ENCODE data around the gene SLC2A9.

DNA sequence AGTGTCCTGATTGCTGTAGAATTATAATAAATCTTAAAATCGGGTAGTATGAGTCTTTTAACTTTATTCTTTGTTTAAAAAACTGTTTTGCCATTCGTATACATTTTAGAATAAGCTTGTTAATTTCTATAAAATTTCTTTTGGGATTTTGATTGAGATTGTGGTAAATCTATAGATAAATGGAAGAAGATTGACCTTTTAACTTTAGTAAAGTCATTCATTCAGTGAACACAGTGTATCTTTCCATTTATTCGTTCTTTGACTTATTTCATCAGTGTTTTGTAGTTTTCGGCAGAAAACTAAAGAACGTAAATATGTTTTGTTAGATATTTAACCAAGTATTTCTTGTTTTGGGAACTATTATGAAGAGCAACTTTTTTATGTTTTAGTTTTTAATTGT, 201.0 kb downstream of the SLC2A9 start:
- no peak for TF ChIP-seq FOXM1 (IDR thresholded peaks at IDR 0.05; ENCODE audit: borderline replicate concordance)
- TF ChIP-seq NFRKB (IDR thresholded peaks at IDR 0.05): no peak
- TF ChIP-seq SP1 (IDR thresholded peaks at IDR 0.05): no peak
- no peak for TF ChIP-seq SUZ12 (IDR thresholded peaks at IDR 0.05)
